H9 (cell line): ENCODE results near the gene ADAM17. TPM values are rescaled to one million over a fixed set of nuclear protein-coding genes. Genes with fewer than 3 reads are reported as not detected.

ENCODE experiments used
- DNase-seq: peaks from one replicate; pipeline ENCODE4 v3.0.0-alpha.2; 2017
- H2AFZ ChIP-seq: one replicate; pipeline ENCODE4 v1.6.1; 2013; ENCODE audit warnings: mild to moderate bottlenecking, low read length, control low read depth, moderate library complexity
- H2AK5ac ChIP-seq: 2 replicates; pipeline ENCODE4 v1.6.1; 2013; ENCODE audit warnings: low read length, control low read depth, mixed read lengths; ENCODE audit not compliant: insufficient read length
- H2BK120ac ChIP-seq: one replicate; pipeline ENCODE4 v1.6.1; 2013; ENCODE audit warnings: low read depth, mild to moderate bottlenecking, low read length, control low read depth, inconsistent platforms; ENCODE audit not compliant: poor library complexity, severe bottlenecking
- H2BK12ac ChIP-seq: 2 replicates; pipeline ENCODE4 v1.6.1; 2013; ENCODE audit warnings: low read length, control low read depth, mixed read lengths, low read depth; ENCODE audit not compliant: insufficient read length
- H2BK15ac ChIP-seq: 2 replicates; pipeline ENCODE4 v1.6.1; 2013; ENCODE audit warnings: low read depth, low read length, control low read depth
- H2BK20ac ChIP-seq: one replicate; pipeline ENCODE4 v1.6.1; 2013; ENCODE audit warnings: low read depth, mild to moderate bottlenecking, low read length, control low read depth, inconsistent platforms; ENCODE audit not compliant: poor library complexity, severe bottlenecking
- H2BK5ac ChIP-seq: 2 replicates; pipeline ENCODE4 v1.6.1; 2013; ENCODE audit warnings: low read length, control low read depth, mixed read lengths; ENCODE audit not compliant: insufficient read length
- H3K14ac ChIP-seq: 2 replicates; pipeline ENCODE4 v1.6.1; 2013; ENCODE audit warnings: low read length, control low read depth; ENCODE audit not compliant: insufficient read depth
- H3K18ac ChIP-seq: 2 replicates; pipeline ENCODE4 v1.6.1; 2013; ENCODE audit warnings: low read depth, mild to moderate bottlenecking, mixed read lengths, low read length, control low read depth; ENCODE audit not compliant: insufficient read length
- H3K23ac ChIP-seq: 2 replicates; pipeline ENCODE4 v1.6.1; 2013; ENCODE audit warnings: low read length, control low read depth, mixed read lengths, low read depth; ENCODE audit not compliant: insufficient read length
- H3K23me2 ChIP-seq: 2 replicates; pipeline ENCODE4 v1.6.1; 2013; ENCODE audit warnings: low read depth, mild to moderate bottlenecking, mixed read lengths, low read length, control low read depth; ENCODE audit not compliant: insufficient read length, poor library complexity, severe bottlenecking
- H3K27ac ChIP-seq: 2 replicates; pipeline ENCODE4 v1.5.1; 2013; ENCODE audit warnings: low read length, control low read depth, mixed read lengths, low read depth; ENCODE audit not compliant: insufficient read length
- H3K27me3 ChIP-seq: 2 replicates; pipeline ENCODE4 v1.6.1; 2013; ENCODE audit warnings: low read length, control low read depth, inconsistent platforms; ENCODE audit not compliant: insufficient read depth
- H3K4ac ChIP-seq: 2 replicates; pipeline ENCODE4 v1.6.1; 2013; ENCODE audit warnings: low read depth, mild to moderate bottlenecking, control low read depth, inconsistent platforms, low read length, moderate library complexity
- H3K4me1 ChIP-seq: 2 replicates; pipeline ENCODE4 v1.6.1; 2013; ENCODE audit warnings: low read length, control low read depth, inconsistent platforms; ENCODE audit not compliant: insufficient read depth
- H3K4me2 ChIP-seq: 2 replicates; pipeline ENCODE4 v1.6.1; 2013; ENCODE audit warnings: low read length, control low read depth, mixed read lengths; ENCODE audit not compliant: insufficient read length, insufficient read depth
- H3K56ac ChIP-seq: 2 replicates; pipeline ENCODE4 v1.6.1; 2013; ENCODE audit warnings: low read depth, mild to moderate bottlenecking, mixed read lengths, low read length, control low read depth; ENCODE audit not compliant: insufficient read length
- H3K79me1 ChIP-seq: 2 replicates; pipeline ENCODE4 v1.6.1; 2013; ENCODE audit warnings: low read depth, mild to moderate bottlenecking, moderate library complexity, low read length, control low read depth, inconsistent platforms; ENCODE audit not compliant: insufficient read depth, poor library complexity, severe bottlenecking
- H3K79me2 ChIP-seq: 2 replicates; pipeline ENCODE4 v1.6.1; 2013; ENCODE audit warnings: low read length, control low read depth, inconsistent platforms; ENCODE audit not compliant: insufficient read depth
- H3K9ac ChIP-seq: 2 replicates; pipeline ENCODE4 v1.6.1; 2013; ENCODE audit warnings: low read length, control low read depth, mixed read lengths; ENCODE audit not compliant: insufficient read length; ENCODE audit errors: extremely low read depth
- H3K9me3 ChIP-seq: one replicate; pipeline ENCODE4 v1.6.1; 2013; ENCODE audit warnings: low read depth, low read length, inconsistent platforms; ENCODE audit not compliant: control insufficient read depth
- H3T11ph ChIP-seq: one replicate; pipeline ENCODE4 v1.6.1; 2013; ENCODE audit warnings: mild to moderate bottlenecking, low read length, control low read depth, inconsistent platforms
- H4K20me1 ChIP-seq: one replicate; pipeline ENCODE4 v1.6.1; 2013; ENCODE audit not compliant: control insufficient read depth, insufficient read length, insufficient read depth
- H4K5ac ChIP-seq: 2 replicates; pipeline ENCODE4 v1.6.1; 2013; ENCODE audit warnings: low read depth, mild to moderate bottlenecking, mixed read lengths, low read length, control low read depth; ENCODE audit not compliant: insufficient read length
- H4K8ac ChIP-seq: replicated peaks from 2 replicates; pipeline ENCODE4 v1.6.1; 2013; ENCODE audit warnings: low read length, control low read depth, mixed read lengths, low read depth; ENCODE audit not compliant: insufficient read length
- H4K91ac ChIP-seq: 2 replicates; pipeline ENCODE4 v1.6.1; 2013; ENCODE audit warnings: low read depth, mild to moderate bottlenecking, moderate library complexity, mixed read lengths, low read length, control low read depth; ENCODE audit not compliant: insufficient read length
- H3K27ac Mint-ChIP-seq, 3 experiments: 2 replicates in 2 of 3; 3 replicates in 1 of 3; pipeline ENCODE4 v1.8.0; 2020 to 2021; ENCODE audit warnings: mixed read lengths in 3 of 3, mild to moderate bottlenecking in 1 of 3, moderate library complexity in 1 of 3
- H3K27me3 Mint-ChIP-seq: 2 replicates; pipeline ENCODE4 v1.8.0; 2021; ENCODE audit warnings: low read depth, mild to moderate bottlenecking, moderate library complexity, mixed read lengths
- H3K36me3 Mint-ChIP-seq, 3 experiments: 2 replicates in 2 of 3; 3 replicates in 1 of 3; pipeline ENCODE4 v1.8.0; 2020 to 2021; ENCODE audit warnings: low read depth in 3 of 3, mixed read lengths in 3 of 3; ENCODE audit not compliant: insufficient read depth in 1 of 3
- H3K4me1 Mint-ChIP-seq, 2 experiments: 2 replicates each; pipeline ENCODE4 v1.8.0; 2020; ENCODE audit warnings: mixed read lengths in 2 of 2
- H3K4me3 Mint-ChIP-seq, 2 experiments: 2 replicates in 1 of 2; 3 replicates in 1 of 2; pipeline ENCODE4 v1.8.0; 2020 to 2021; ENCODE audit warnings: mild to moderate bottlenecking in 2 of 2, mixed read lengths in 2 of 2, moderate library complexity in 1 of 2
- H3K9me3 Mint-ChIP-seq, 2 experiments: 2 replicates in 1 of 2; 3 replicates in 1 of 2; pipeline ENCODE4 v1.8.0; 2020; ENCODE audit warnings: mild to moderate bottlenecking in 2 of 2, mixed read lengths in 2 of 2, moderate library complexity in 1 of 2
- WGBS: extraction: QIAGEN DNeasy Blood & Tissue Kit; methylation state at CpG from one replicate; pipeline ENCODE4 v1.1.7; 2013; ENCODE audit warnings: missing lambda C conversion rate, low lambda C conversion rate, mixed read lengths; ENCODE audit not compliant: insufficient read length; ENCODE audit errors: extremely low coverage; 5-methylcytosine and 5-hydroxymethylcytosine counted together
- total RNA-seq: library from RNA; stranded (reverse); gene quantifications from 2 replicates; pipeline ENCODE4 v1.2.1, GENCODE V29; 2021
- TF ChIP-seq, protein P1 (sequence below): fragments of 200-600 bp; sonication (generic); conservative IDR thresholded peaks from 3 replicates; pipeline ENCODE4 v1.8.0; 2021; ENCODE audit warnings: antibody characterized with exemption, mild to moderate bottlenecking

The ADAM17 gene
- total RNA-seq, 1 experiment from 2014 or later = 26.3 TPM

DNA sequence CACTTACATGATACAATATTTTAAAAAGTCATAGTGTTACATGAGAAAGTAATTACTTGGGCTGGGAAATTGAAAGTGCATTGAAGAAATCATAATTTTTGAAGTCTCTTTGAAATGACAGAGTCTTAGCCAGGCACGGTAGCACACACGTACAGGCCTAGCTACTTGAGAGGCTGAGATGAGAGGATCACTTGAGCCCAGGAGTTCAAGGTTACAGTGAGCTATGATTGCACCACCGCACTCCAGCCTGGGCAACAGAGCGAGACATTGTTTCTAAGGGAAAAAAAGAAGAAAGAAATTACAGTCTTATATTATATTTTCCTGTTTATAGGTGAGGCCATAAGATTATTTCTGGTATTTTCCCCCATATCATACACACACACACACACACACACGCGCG is 90.5 kb downstream of the ADAM17 start:
- Histone ChIP-seq H3K18ac (no peak overlapping the region), H3K56ac (no peak overlapping the region), H2BK120ac (no peak overlapping the region), H2BK15ac (no peak overlapping the region), H4K20me1 (no peaks in the 10 kb centered on the region), H3K79me1 (no peaks in the 10 kb centered on the region), H3K27me3 (no peaks in the 10 kb centered on the region), H2BK20ac (no peak overlapping the region), H3K4me2 (no peak overlapping the region), H2BK5ac (no peak overlapping the region), H3K23me2 (no peaks in the 10 kb centered on the region), H2BK12ac (no peak overlapping the region), H3T11ph (no peak overlapping the region), H4K5ac (no peak overlapping the region), H3K79me2 (no peaks in the 10 kb centered on the region), H3K14ac (no peak overlapping the region), H3K27ac (no peak overlapping the region), H2AK5ac (no peak overlapping the region), H4K8ac (no peak overlapping the region), H3K4ac (no peak overlapping the region), H3K4me1 (no peaks in the 10 kb centered on the region), H3K9ac (no peak overlapping the region), H3K23ac (no peak overlapping the region), H4K91ac (no peak overlapping the region), H3K9me3 (no peaks in the 10 kb centered on the region), H2AFZ (no peak overlapping the region)
- WGBS = no CpG with 5 or more reads among the region's 7 CpGs
- no peak overlapping the region for H3K4me3 Mint-ChIP-seq
- TF ChIP-seq, protein P1, sequence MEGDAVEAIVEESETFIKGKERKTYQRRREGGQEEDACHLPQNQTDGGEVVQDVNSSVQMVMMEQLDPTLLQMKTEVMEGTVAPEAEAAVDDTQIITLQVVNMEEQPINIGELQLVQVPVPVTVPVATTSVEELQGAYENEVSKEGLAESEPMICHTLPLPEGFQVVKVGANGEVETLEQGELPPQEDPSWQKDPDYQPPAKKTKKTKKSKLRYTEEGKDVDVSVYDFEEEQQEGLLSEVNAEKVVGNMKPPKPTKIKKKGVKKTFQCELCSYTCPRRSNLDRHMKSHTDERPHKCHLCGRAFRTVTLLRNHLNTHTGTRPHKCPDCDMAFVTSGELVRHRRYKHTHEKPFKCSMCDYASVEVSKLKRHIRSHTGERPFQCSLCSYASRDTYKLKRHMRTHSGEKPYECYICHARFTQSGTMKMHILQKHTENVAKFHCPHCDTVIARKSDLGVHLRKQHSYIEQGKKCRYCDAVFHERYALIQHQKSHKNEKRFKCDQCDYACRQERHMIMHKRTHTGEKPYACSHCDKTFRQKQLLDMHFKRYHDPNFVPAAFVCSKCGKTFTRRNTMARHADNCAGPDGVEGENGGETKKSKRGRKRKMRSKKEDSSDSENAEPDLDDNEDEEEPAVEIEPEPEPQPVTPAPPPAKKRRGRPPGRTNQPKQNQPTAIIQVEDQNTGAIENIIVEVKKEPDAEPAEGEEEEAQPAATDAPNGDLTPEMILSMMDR = no peak
- H3K9me3 Mint-ChIP-seq = no peaks in the 10 kb centered on the region
- H3K36me3 Mint-ChIP-seq = peaks cover 8 to 48% (median 44%) of the 10 kb centered on the region in 3 experiments; a peak in 6 of 7 replicates
- no peak overlapping the region; a peak in 1 of 7 replicates for H3K27ac Mint-ChIP-seq
- H3K27me3 Mint-ChIP-seq = no peaks in the 10 kb centered on the region
- DNase-seq = no peak
- peaks cover 0 to 4% of the 10 kb centered on the region in 2 experiments; a peak in 1 of 4 replicates for H3K4me1 Mint-ChIP-seq
